Smooth muscle cell (in vitro differentiated cells): ENCODE measurements around the gene TBC1D4. TPM values are rescaled to one million over a fixed set of nuclear protein-coding genes. Genes with fewer than 3 reads are reported as not detected.

ENCODE experiments used
- DNase-seq: peaks from one replicate; lab custom pipeline; 2025; ENCODE audit not compliant: unreplicated experiment; lab: John Stamatoyannopoulos, UW
- H2AFZ ChIP-seq: fragments of 200-600 bp; sonication (generic); 2 replicates; pipeline ENCODE4 v1.6.0; 2016; ENCODE audit warnings: antibody characterized with exemption, low read depth, mild to moderate bottlenecking
- H3F3A ChIP-seq: fragments of 200-600 bp; sonication (generic); 2 replicates; pipeline ENCODE4 v1.6.0; 2017; ENCODE audit warnings: antibody characterized with exemption, low read depth
- H3K27ac ChIP-seq: fragments of 200-600 bp; sonication (generic); 2 replicates; pipeline ENCODE4 v1.5.1; 2016; ENCODE audit warnings: low read depth, mild to moderate bottlenecking
- H3K27me3 ChIP-seq: fragments of 200-600 bp; sonication (generic); 2 replicates; pipeline ENCODE4 v1.6.1; 2016; ENCODE audit warnings: low read depth, mild to moderate bottlenecking
- H3K36me3 ChIP-seq: fragments of 200-600 bp; sonication (generic); 2 replicates; pipeline ENCODE4 v1.5.1; 2016; ENCODE audit warnings: low read depth
- H3K4me1 ChIP-seq: fragments of 200-600 bp; sonication (generic); 2 replicates; pipeline ENCODE4 v1.5.1; 2016; ENCODE audit warnings: low read depth
- H3K4me2 ChIP-seq: fragments of 200-600 bp; sonication (generic); 2 replicates; pipeline ENCODE4 v1.6.0; 2016; ENCODE audit warnings: mild to moderate bottlenecking
- H3K4me3 ChIP-seq: fragments of 200-600 bp; sonication (generic); 2 replicates; pipeline ENCODE4 v1.5.1; 2016; ENCODE audit warnings: mild to moderate bottlenecking
- H3K79me2 ChIP-seq: fragments of 200-600 bp; sonication (generic); 2 replicates; pipeline ENCODE4 v1.6.0; 2016; ENCODE audit warnings: low read depth, mild to moderate bottlenecking
- H3K9ac ChIP-seq: fragments of 200-600 bp; sonication (generic); 2 replicates; pipeline ENCODE4 v1.6.0; 2016; ENCODE audit warnings: low read depth
- H3K9me3 ChIP-seq: fragments of 200-600 bp; sonication (generic); replicated peaks from 2 replicates; pipeline ENCODE4 v1.5.1; 2016; ENCODE audit warnings: low read depth
- H4K20me1 ChIP-seq: fragments of 200-600 bp; sonication (generic); 2 replicates; pipeline ENCODE4 v1.6.0; 2016; ENCODE audit warnings: low read depth
- WGBS: methylation state at CpG from one replicate; pipeline ENCODE4 v1.1.7; 2016; ENCODE audit warnings: low lambda C conversion rate; 5-methylcytosine and 5-hydroxymethylcytosine counted together
- polyA plus RNA-seq: library from polyadenylated mRNA; unstranded; fragments of >200 nt; fragmentation: Nextera tagmentation; extraction: Ambion mirVana; gene quantifications from 2 replicates; pipeline ENCODE4 v1.2.1, GENCODE V29; 2016
- total RNA-seq: library from RNA; depleted of rRNA; stranded (reverse); fragments of >200 nt; gene quantifications from 2 replicates; pipeline ENCODE4 v1.2.3, GENCODE V29; 2014
- TF ChIP-seq, protein P1 (sequence below): fragments of 200-600 bp; sonication (generic); IDR thresholded peaks from 2 replicates; pipeline ENCODE4 v1.5.1; 2017; ENCODE audit warnings: borderline replicate concordance, mild to moderate bottlenecking, antibody characterized with exemption; ENCODE audit not compliant: insufficient read depth, poor library complexity, severe bottlenecking

Gene TBC1D4
- total and polyA plus RNA-seq, 2 experiments from 2014 or later: 7.7 to 21.9 TPM

- H2AFZ ChIP-seq: no peak overlapping the region
- no peaks in the 10 kb centered on the region for H4K20me1 ChIP-seq
- no peaks in the 10 kb centered on the region for H3K9me3 ChIP-seq
- no peak overlapping the region for H3K4me3 ChIP-seq
- H3K27me3 ChIP-seq: no peaks in the 10 kb centered on the region
- H3K4me1 ChIP-seq: peaks cover 20% of the 10 kb centered on the region
- peak overlapping the region; percentile 77 for H3K4me2 ChIP-seq
- H3K79me2 ChIP-seq: peaks cover 4% of the 10 kb centered on the region
- peak overlapping the region; percentile 75 for H3K9ac ChIP-seq
- peaks cover 4% of the 10 kb centered on the region for H3F3A ChIP-seq
- no peaks in the 10 kb centered on the region for H3K36me3 ChIP-seq
- H3K27ac ChIP-seq: peak overlapping the region; percentile 91
- TF ChIP-seq, protein P1, sequence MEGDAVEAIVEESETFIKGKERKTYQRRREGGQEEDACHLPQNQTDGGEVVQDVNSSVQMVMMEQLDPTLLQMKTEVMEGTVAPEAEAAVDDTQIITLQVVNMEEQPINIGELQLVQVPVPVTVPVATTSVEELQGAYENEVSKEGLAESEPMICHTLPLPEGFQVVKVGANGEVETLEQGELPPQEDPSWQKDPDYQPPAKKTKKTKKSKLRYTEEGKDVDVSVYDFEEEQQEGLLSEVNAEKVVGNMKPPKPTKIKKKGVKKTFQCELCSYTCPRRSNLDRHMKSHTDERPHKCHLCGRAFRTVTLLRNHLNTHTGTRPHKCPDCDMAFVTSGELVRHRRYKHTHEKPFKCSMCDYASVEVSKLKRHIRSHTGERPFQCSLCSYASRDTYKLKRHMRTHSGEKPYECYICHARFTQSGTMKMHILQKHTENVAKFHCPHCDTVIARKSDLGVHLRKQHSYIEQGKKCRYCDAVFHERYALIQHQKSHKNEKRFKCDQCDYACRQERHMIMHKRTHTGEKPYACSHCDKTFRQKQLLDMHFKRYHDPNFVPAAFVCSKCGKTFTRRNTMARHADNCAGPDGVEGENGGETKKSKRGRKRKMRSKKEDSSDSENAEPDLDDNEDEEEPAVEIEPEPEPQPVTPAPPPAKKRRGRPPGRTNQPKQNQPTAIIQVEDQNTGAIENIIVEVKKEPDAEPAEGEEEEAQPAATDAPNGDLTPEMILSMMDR: no peak
- WGBS: 29% methylated on average over 5 of the region's 5 CpGs
- no peak for DNase-seq
These were observed 116.2 kb downstream of the TBC1D4 start for GRCh38 chr13:75365724-75366173.

- H4K20me1 ChIP-seq: no peaks in the 10 kb centered on the region
- H3K27ac ChIP-seq: peak overlapping the region; percentile 91
- peaks cover 4% of the 10 kb centered on the region for H3K79me2 ChIP-seq
- no peaks in the 10 kb centered on the region for H3K9me3 ChIP-seq
- H3F3A ChIP-seq: peaks cover 4% of the 10 kb centered on the region
- H3K4me3 ChIP-seq: no peak overlapping the region
- H3K4me1 ChIP-seq: peaks cover 31% of the 10 kb centered on the region
- H3K4me2 ChIP-seq: peak overlapping the region; percentile 42
- TF ChIP-seq, protein P1: no peak
- H3K9ac ChIP-seq: peak overlapping the region; percentile 38
- no peak overlapping the region for H2AFZ ChIP-seq
- no peaks in the 10 kb centered on the region for H3K27me3 ChIP-seq
- DNase-seq: no peak
- no peaks in the 10 kb centered on the region for H3K36me3 ChIP-seq
- WGBS: 80% methylated on average over 3 of the region's 3 CpGs
These were observed 117.7 kb downstream of the TBC1D4 start for GRCh38 chr13:75364131-75364713.

DNA sequence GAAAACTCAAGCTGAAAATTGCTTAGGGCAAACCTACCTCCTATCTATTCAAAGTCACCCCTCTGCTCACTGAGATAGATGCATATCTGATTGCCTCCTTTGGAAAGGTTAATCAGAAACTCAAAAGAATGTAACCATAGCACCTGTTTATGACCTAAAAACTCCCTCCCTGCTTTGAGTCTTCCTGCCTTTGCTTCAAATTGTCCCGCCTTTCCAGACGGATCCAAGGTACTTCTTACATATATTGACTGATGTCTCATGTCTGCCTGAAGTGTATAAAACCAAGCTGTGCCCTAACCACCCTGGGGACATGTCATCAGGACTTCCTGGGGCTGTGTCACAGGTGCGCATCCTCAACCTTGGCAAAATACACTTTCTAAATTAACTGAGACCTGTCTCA is 118.6 kb downstream of the TBC1D4 start:
- H3K4me3 ChIP-seq: no peak overlapping the region
- no peak for DNase-seq
- H3K27ac ChIP-seq: peak overlapping the region; percentile 91
- no peaks in the 10 kb centered on the region for H3K27me3 ChIP-seq
- H2AFZ ChIP-seq: no peak overlapping the region
- no peaks in the 10 kb centered on the region for H3K9me3 ChIP-seq
- no peak overlapping the region for H3K9ac ChIP-seq
- TF ChIP-seq, protein P1: no peak
- peaks cover 39% of the 10 kb centered on the region for H3K4me1 ChIP-seq
- WGBS: 82% methylated on average over 3 of the region's 3 CpGs
- H4K20me1 ChIP-seq: no peaks in the 10 kb centered on the region
- peaks cover 4% of the 10 kb centered on the region for H3K79me2 ChIP-seq
- peaks cover 4% of the 10 kb centered on the region for H3F3A ChIP-seq
- no peaks in the 10 kb centered on the region for H3K36me3 ChIP-seq
- H3K4me2 ChIP-seq: no peak overlapping the region

- no peaks in the 10 kb centered on the region for H4K20me1 ChIP-seq
- H3K79me2 ChIP-seq: peaks cover 4% of the 10 kb centered on the region
- no peak overlapping the region for H2AFZ ChIP-seq
- no peaks in the 10 kb centered on the region for H3K36me3 ChIP-seq
- H3K4me1 ChIP-seq: peaks cover 38% of the 10 kb centered on the region
- TF ChIP-seq, protein P1: no peak
- no peak for DNase-seq
- H3K27ac ChIP-seq: no peak overlapping the region
- no peak overlapping the region for H3K4me2 ChIP-seq
- no peaks in the 10 kb centered on the region for H3K9me3 ChIP-seq
- H3K9ac ChIP-seq: no peak overlapping the region
- H3F3A ChIP-seq: peaks cover 4% of the 10 kb centered on the region
- no peak overlapping the region for H3K4me3 ChIP-seq
- H3K27me3 ChIP-seq: no peaks in the 10 kb centered on the region
- 98% methylated on average over 28 of the region's 28 CpGs for WGBS
These were observed 119.9 kb downstream of the TBC1D4 start for GRCh38 chr13:75362026-75362425.
